K562 (cell line): ENCODE results near the gene TBX19.

Experiments
- CTCF ChIP-seq, 3 experiments: IDR thresholded peaks in 2 of 3; conservative IDR thresholded peaks in 1 of 3; 2 replicates each; pipeline ENCODE4 v1.5.1; 2011 to 2012; ENCODE audit warnings: low read length in 3 of 3, mild to moderate bottlenecking in 3 of 3, control low read depth in 2 of 3, improper control_type of control experiment in 1 of 3, inconsistent platforms in 1 of 3, low read depth in 1 of 3, mixed read lengths in 1 of 3, moderate library complexity in 1 of 3; ENCODE audit not compliant: insufficient read depth in 2 of 3
- RUNX1 ChIP-seq: sonication (generic); IDR thresholded peaks from 2 replicates; pipeline ENCODE4 v1.6.1; 2016; ENCODE audit warnings: antibody characterized with exemption, low read depth
- YY1 ChIP-seq, 3 experiments: IDR thresholded peaks; 2 replicates each; pipeline ENCODE4 v1.6.1; 2011; ENCODE audit warnings: low read length in 2 of 3, mild to moderate bottlenecking in 2 of 3, moderate library complexity in 2 of 3, borderline replicate concordance in 1 of 3, control low read depth in 1 of 3, low read depth in 1 of 3; ENCODE audit not compliant: insufficient read depth in 3 of 3, insufficient replicate concordance in 2 of 3, control insufficient read depth in 1 of 3, insufficient read length in 1 of 3; ENCODE audit errors: extremely low read depth in 1 of 3

- no peak for TF ChIP-seq CTCF (IDR thresholded peaks at IDR 0.05 in 2 of 3, conservative IDR thresholded peaks at IDR 0.05 in 1 of 3; ENCODE audit: insufficient read depth in 2 of 3, low read depth in 1 of 3, low read length in 3 of 3)
- TF ChIP-seq YY1 (IDR thresholded peaks at IDR 0.05; ENCODE audit: borderline replicate concordance in 1 of 3, control insufficient read depth in 1 of 3, extremely low read depth in 1 of 3, insufficient read depth in 3 of 3, insufficient read length in 1 of 3, insufficient replicate concordance in 2 of 3, low read depth in 1 of 3, low read length in 2 of 3), result no peak
- TF ChIP-seq RUNX1, result no peak
Measured at GRCh38 chr1:168263130-168263529, 17.5 kb upstream of the TBX19 start.
